NCI-H128 (cell line): Measurements from ENCODE around the gene AGTRAP.

Source experiments
- DNase-seq: peaks from one replicate; lab custom pipeline; 2025; ENCODE audit not compliant: unreplicated experiment; lab: John Stamatoyannopoulos, UW

The AGTRAP gene

GRCh38 chr1:11759791-11760190, 23.9 kb downstream of the AGTRAP start:
- DNase-seq, result no peak

GRCh38 chr1:11761285-11761684, 25.3 kb downstream of the AGTRAP start:
- no peak for DNase-seq

GRCh38 chr1:11761988-11762406, 26.1 kb downstream of the AGTRAP start, which contains the start of gene C1orf167:
Gene C1orf167, plus strand, starts transcription at chr1:11762193. Its CDS starts 2,208 bp downstream, at chr1:11764401.
- DNase-seq, result no peak

- DNase-seq, result no peak
These were observed 28.2 kb downstream of the AGTRAP start for GRCh38 chr1:11764115-11764514.

GRCh38 chr1:11764519-11764918, 28.6 kb downstream of the AGTRAP start:
- DNase-seq, result no peak

- no peak for DNase-seq
These were observed 29.9 kb downstream of the AGTRAP start for GRCh38 chr1:11765661-11766428.

GRCh38 chr1:11766429-11766776, 30.5 kb downstream of the AGTRAP start:
- DNase-seq, result no peak

GRCh38 chr1:11767922-11768704, 32.2 kb downstream of the AGTRAP start:
- DNase-seq, result no peak

- DNase-seq, result no peak
These were observed 32.9 kb downstream of the AGTRAP start for GRCh38 chr1:11768821-11769220.

- DNase-seq, result no peak
These were observed 33.3 kb downstream of the AGTRAP start for GRCh38 chr1:11769274-11769673.

- DNase-seq, result no peak
These were observed 34.1 kb downstream of the AGTRAP start for GRCh38 chr1:11770011-11770410.

GRCh38 chr1:11771481-11772043, 35.6 kb downstream of the AGTRAP start:
- DNase-seq, result no peak

- DNase-seq, result no peak
These were observed 36.5 kb downstream of the AGTRAP start for GRCh38 chr1:11772458-11772857.

GRCh38 chr1:11774753-11775152, 38.8 kb downstream of the AGTRAP start:
- no peak for DNase-seq

- DNase-seq, result no peak
These were observed 41.9 kb downstream of the AGTRAP start for GRCh38 chr1:11777658-11778322.

GRCh38 chr1:11778336-11778735, 42.4 kb downstream of the AGTRAP start:
- DNase-seq, result no peak

GRCh38 chr1:11778844-11779623, 43.1 kb downstream of the AGTRAP start:
- no peak for DNase-seq

- DNase-seq, result no peak
These were observed 43.9 kb downstream of the AGTRAP start for GRCh38 chr1:11779715-11780379.

GRCh38 chr1:11780380-11781147, 44.6 kb downstream of the AGTRAP start:
- no peak for DNase-seq
